IPS-18c (cell line): ENCODE data around the gene RPL22.

ENCODE experiments used
- H3K4me3 ChIP-seq: 2 replicates; pipeline ENCODE4 v1.7.0; 2013; ENCODE audit warnings: low read depth, mild to moderate bottlenecking, low read length, moderate library complexity; ENCODE audit not compliant: insufficient read depth
- H3K9me3 ChIP-seq: one replicate; pipeline ENCODE4 v1.6.1; 2013; ENCODE audit warnings: mild to moderate bottlenecking, low read length, moderate library complexity; ENCODE audit not compliant: control insufficient read depth, insufficient read depth

The RPL22 gene

DNA sequence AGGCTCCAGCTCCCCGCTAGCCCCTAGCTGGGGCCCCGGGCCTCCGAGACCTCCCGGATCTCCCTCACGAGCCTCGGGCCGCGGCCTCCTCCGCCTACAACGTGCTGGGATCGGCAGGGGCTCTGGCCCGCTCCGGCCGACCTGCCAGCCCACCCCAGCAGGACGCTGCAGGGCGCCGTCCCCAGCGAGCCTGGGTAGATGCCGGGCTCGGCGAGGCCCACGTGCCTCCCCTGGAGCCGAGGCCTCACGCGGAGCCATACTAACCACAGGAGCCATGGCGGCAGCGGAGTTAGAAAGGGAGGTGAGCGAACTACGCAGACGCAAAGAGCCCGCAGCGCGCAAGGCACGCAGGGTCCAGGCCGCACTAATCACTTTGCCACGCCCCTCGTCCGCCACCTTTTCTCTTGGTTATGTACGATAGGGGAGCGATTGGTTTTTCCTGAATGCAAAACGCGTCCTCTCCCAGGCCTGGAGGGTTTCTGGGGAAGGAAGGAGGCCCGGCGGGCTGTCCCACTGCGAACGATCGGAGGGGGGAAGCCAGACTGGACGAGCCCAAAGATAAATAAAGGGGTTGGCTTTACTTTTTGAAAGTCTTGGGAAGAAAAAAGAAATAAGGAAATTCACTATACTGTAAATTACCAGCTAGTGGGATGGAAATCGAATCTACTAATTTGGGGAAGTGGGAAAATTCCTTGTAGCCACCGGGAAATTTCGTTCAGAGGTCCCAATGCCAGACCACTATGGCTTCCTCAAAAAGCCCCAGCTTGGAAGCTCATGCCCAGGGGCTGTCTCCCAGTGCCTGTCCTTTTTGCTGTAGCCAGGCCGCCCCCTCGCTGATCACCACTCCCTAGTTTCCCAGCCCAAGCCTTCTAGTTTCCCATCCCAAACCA is at the start of gene RPL22:
Gene RPL22, minus strand, starts transcription at position 298 of the 890 bp plus-strand sequence. Its CDS starts 22 bp downstream, at position 276.
- peak within 1 kb of the TSS; percentile 93 for H3K4me3 ChIP-seq

DNA sequence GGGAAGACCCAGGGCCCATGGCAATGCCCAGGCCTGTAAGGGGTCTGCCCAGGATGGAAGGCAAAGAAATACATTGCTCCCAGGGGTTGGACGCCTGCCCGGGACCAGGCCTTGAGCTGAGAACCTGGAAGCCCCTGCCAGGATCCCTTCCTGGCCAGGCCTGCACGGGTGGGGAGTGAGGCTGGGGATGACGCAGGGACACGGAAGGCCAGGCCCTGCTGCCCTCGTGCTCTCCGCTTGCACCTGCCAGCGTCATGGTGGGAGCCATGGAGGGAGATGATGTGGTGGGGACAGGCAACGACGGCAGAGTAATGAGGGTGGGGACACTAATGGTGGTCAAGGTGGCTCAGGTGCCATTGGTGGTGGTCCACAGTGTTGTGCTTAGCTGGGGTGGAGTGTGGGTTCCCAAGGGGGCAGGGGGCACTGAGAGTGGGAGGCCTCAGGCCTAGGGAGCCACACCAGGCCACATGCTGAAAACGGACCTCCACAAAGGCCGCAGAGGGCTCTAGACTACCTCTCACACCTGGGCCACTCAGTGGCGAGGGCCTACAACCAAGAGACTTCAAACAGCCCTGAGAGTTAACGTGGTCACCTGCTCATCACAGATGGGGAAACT is 48.9 kb upstream of the RPL22 start:
- Histone ChIP-seq H3K4me3 (no peak overlapping the region), H3K9me3 (no peaks in the 10 kb centered on the region)

More for the DNA sequence above, at the start of gene RPL22:
- H3K9me3 ChIP-seq, result no peaks in the 10 kb centered on the region

DNA sequence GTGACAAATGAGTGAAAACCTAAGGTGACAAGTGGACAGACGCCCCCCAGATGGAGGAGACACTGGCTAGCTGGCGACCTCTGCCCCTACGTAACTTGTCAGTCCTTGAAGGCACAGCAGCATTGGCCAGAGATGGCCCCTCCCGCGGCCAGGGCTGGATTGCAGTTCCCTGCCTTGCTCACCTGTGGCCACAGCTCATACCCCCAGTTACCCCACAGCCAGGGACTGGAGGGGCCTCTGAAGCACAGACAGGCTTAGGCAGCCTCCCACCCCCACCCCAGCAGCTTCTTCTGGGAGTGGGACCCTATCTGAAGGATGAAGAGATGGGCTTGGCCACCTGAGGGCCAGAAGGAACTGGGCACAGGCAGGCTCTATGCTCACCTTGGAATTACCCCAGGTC is 48.3 kb upstream of the RPL22 start:
- H3K9me3 ChIP-seq, result no peaks in the 10 kb centered on the region
- no peak overlapping the region for H3K4me3 ChIP-seq

DNA sequence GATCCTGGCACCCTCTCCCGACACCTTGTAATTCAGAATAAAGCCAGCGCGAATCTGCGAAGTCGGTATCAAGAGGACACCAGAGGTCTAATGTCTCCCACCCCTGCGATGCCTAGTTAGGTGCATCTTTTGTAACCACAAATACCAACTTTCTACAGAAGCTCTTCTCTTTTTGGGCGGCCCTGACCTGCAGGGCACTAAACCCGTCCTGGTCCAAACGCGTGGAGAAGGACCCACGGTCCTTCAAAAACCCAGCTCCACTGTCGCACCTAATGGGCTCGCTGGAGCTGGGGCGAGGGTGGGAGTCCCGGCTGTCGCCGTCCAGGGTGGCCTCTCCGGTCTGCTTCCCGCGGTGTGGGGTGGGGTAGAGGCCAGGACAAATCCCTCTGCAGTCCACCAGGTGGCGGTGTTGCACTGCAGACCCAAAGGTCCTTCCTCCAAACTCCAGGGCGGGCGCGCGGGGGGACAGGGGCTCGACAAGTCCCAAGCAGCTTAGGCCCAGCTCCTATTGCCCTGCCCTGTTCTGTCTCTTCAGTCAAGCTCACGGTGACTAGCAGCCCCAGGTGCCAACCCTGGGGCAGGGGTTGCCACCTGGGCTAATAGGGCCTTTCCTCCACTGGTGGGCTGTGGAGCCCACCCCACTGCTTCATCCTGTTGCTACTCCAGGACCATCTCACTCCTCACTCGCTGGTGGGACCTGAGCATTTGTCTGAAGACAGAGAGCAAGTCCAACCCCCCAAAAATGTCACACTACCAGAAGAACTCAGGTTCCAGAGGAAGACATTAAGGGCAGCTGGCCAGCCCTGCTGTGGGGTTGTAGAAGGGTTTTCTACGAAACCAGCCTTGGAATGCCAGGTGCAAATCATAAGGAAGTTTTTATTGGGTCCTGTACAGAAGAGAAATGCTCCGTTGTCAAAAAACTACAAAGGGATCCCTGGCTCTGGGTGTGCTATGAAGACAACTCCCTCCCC is 47.4 kb upstream of the RPL22 start:
- H3K4me3 ChIP-seq, result peak overlapping the region; percentile 71
- H3K9me3 ChIP-seq, result no peaks in the 10 kb centered on the region

DNA sequence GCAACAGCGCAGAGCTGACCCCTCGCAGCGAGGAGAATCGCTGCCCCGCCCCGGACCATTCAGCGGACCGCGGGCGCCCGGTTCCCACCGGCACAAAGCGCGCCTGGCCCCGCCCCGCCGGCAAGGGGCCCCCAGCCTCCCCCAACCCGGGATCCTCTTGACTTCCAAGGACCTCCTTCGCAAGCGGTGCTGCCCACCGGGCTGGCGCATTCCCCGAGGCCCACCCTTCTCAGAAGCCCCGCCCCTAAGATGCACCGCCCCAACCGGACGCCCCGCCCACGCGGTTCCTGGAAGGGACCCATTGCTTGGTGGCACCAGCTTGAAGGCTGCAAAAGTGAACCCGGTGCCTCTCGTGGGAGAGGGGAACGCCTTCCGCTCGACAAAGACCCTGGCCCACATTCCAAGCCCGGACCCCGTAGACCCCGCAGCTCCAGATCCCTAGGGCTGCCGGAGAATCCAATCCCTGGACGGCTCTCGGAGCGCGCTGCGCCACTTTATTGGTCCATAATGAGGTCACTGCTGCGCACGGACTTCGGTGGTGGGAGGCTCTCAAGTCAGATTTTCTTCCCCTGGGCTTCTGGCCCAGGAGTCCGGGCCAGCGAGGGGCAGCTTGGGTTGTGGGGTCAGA is 46.6 kb upstream of the RPL22 start:
- no peaks in the 10 kb centered on the region for H3K9me3 ChIP-seq
- H3K4me3 ChIP-seq, result peak overlapping the region; percentile 71

DNA sequence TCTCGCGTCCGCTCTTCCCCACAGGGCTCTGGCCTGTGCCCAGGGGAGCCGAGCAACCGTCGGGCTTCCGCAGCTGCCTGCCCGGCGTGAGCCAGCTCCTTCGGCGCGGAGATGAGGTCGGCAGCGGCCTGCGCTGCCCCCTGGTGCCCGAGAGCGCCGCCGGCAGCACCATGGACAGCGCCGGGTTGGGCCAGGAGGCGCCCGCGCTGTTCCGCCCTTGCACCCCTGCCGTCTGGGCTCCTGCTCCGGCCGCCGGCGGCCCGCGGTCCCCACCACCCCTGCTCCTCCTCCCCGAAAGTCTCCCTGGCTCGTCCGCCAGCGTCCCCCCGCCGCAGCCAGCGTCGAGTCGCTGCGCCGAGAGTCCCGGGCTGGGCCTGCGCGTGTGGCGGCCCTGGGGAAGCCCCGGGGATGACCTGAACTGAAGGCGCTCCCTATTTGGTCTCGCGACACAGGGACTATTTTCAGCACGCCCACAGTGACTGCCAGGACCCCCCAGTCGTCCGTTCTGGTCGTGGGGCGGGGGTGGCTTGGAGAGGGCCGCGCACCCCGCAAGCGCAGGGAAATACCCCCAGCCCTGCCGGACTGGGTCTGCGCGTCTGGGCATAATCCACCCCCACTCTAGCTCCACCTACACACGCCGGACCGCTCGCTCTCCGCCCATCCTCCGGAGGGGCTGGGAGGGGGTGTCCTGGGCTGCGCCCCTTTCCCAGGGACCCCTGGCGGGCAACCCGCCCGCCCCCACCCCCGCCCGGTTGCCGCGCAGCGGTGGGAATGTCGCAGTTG is 45.9 kb upstream of the RPL22 start:
- peak overlapping the region; percentile 71 for H3K4me3 ChIP-seq
- no peaks in the 10 kb centered on the region for H3K9me3 ChIP-seq

DNA sequence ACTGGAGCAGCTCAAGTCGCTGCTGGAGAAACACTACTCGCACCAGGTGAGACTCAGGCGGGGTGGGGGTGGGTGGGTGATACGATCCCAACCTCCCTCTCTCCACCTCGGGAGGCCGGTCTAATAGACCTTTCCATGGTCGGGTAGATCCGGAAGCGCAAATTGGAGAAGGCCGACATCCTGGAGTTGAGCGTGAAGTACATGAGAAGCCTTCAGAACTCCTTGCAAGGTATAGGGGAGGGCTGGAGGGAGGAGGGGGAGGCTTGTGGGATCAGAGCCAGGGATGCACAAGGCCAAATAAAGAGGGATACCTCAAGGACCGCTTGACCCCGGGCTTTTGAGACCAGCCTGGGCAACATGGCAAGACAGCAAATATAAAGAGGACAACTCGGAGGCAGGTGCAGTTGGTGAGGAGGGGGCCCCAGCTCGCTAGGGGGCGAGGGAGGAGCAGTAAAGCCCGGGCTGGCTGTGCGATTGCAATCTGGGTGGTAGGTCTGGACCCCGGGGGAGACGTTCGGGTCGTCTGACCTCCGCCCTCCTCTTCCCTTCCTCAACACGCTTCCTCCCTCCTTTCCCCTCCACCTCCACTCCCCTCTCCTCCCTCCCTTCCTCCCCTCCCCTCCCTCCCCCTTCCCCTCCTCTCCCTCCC is 45.1 kb upstream of the RPL22 start:
- Histone ChIP-seq H3K9me3 (no peaks in the 10 kb centered on the region), H3K4me3 (peak overlapping the region; percentile 77)

DNA sequence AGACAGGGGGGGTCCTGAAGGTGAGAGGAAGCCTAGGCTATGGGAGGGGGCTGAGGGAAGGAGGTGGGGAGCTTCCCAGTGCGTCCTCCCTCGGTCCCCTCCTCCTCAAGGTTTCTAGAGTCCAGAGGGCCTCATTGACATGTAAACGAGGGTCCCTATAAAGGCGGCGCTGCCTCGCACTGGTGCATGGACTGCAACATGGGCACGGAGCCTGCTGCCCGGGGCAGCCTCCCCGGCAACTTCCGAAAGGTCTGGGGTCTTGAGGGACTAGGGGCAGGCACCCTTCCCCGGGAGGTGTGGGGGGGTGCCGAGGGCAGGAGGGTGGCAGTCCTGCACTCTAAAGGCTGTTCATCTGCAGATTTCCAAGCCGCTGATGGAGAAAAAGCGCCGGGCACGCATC is 44.6 kb upstream of the RPL22 start, which contains the start of gene HES3:
Gene HES3, plus strand, starts transcription at position 187 of the 400 bp plus-strand sequence. Its CDS starts 187 bp downstream, at position 374.
- Histone ChIP-seq H3K4me3 (peak within 1 kb of the TSS; percentile 77), H3K9me3 (no peaks in the 10 kb centered on the region)

DNA sequence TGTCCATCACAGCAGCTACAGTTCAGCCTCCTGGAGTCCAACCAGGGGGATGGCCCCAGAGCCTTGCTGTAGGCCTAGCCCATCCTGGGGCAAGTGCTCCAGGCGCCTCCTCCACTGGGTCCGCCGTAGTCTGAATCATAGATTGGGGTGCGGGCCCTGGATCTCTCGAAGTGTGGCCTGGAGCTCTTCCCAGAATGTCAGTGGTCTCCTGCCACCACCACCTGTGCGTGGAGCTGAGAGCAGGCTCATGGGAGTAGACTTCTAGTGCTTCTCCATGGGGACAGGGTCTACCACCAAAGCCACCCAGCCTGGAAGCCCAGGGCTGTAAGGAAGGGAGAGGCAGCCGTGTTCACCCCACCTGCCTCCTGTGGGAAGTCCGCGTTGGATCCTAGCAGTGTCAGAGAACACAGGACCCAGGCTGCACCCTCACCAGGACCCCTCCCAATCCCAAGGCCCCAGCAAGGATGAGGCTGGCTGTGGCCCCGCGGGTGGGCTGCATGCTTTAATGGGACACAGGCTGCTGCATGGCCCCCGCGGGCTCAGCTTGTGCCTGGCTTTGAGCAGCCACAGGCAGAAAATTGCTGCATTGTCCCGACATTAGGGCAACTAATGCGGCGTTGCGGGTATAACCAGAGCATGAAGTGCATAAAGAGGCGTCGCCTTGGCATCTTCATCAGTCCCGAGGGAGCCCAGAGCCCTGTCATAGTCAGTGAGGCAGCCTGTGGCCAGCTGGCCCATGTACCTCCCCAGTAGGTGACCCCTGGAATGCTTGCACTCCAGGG is 43.8 kb upstream of the RPL22 start:
- no peaks in the 10 kb centered on the region for H3K9me3 ChIP-seq
- peak overlapping the region; percentile 77 for H3K4me3 ChIP-seq

DNA sequence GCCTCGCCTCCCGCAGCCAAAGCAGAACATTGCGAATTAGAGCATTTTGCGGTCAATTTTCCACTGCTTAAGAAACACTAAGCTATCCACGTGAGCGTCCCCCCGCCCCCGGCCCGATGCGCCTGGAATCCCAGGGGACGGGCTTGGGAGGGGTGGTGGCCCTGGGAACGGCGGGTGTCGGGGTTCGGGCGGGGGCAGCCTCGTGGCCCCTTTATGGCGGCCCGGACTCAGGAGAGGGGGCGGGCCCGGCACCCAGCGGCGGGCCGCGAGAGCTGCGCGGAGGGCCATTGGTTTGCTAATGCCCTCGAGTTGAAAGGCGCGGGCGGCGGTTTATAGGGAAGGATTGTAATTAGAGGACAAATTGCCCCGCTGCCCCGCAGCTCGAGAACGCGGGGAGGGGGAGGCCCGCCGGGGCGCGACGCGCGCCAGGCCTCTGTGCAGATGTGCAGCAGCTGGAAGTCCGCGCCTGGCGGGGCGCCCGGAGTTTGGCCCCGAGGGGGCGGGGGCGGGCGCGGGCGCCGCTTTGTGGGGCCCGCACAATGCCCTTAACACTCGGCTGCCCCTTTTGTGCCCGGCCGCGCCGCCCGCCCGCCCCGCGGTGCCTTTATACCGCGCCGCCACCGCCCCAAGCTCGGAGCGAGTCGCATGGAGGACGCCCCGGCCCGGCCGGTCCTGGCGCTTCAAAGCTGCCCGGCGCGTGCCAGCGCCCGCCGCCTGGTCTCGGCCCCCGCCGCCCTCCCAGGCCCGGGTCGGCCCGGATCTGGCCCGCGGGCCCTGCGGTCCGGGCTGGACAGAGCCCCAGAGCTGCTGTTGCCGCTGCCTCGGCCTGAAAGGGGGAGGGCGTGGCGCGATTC is 42.7 kb upstream of the RPL22 start:
- Histone ChIP-seq H3K4me3 (peak overlapping the region; percentile 40), H3K9me3 (no peaks in the 10 kb centered on the region)

DNA sequence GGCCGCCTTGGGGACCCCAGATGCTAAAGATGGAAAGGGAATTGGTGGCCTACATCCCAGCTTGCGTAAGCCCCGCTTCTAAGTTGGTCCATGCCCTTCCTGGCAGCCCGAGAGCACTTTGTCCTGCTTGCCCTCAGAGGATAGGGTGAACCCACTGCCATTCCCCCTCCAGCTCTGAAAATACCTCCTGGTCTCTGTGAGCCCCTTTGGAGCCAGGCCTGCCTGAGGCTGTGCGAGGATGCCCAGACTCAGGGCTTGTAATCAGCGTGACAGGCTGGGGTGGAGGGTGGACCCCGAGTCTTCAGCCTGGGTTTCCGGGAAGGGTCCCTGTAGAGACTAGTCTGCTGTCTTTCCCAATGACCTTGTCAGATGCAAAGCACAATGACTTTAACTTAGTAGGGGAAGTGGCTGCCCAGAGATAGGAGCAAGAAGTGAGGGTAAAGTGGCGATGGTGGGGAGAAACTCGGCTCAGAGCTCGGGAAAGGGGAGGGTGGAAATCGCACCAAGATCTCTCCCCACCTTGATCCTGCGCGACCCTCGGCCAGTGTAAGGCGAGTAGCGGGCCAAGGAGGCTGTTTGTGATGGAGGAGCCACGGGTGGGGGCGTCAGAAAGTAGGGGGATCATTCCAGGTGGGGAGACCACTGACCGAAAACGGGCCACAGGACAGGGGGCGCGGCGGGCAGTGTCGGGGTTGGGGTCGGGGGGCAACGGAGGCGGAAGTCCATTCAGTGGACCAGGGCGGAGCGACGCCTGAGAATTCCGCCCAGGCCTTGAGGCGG is 41.9 kb upstream of the RPL22 start:
- Histone ChIP-seq H3K4me3 (peak overlapping the region; percentile 36), H3K9me3 (no peaks in the 10 kb centered on the region)

DNA sequence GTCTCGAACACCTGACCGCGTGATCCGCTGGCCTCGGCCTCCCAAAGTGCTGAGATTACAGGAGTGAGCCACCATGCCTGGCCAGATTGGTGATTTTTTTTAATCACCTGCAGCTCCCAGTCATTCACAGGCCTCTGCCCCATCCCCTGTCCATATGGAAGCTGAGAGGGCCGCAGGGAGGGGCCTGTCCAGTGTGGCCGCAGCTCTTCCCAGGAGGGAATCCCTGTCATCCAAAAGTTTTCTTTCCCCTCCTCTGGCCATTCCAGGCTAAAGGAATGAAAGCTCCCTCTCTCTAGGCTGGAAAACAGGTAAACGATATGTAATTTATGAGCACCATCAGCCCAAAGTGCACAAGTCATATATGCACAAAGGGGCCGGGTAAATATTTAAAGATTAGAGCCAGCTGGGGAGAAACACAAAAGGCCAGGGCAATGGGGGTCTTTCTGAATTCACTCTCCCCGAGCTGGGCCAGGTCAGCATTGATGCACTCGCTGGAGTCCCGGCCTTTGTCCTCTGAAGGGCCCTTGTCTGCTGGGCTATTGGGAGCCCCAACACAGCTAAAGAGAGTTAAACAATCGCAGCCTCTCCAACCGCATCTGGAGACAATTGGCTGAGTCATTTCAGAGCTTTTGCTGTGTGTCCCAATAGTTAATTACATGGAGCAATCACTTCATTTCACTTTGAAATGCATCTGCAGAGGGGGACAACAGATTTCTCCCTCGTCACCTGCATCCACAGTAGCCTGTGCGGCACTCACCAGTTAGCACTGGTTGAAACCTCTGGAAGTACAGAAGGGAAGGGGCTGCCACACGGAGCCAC is 40.8 kb upstream of the RPL22 start:
- no peaks in the 10 kb centered on the region for H3K9me3 ChIP-seq

DNA sequence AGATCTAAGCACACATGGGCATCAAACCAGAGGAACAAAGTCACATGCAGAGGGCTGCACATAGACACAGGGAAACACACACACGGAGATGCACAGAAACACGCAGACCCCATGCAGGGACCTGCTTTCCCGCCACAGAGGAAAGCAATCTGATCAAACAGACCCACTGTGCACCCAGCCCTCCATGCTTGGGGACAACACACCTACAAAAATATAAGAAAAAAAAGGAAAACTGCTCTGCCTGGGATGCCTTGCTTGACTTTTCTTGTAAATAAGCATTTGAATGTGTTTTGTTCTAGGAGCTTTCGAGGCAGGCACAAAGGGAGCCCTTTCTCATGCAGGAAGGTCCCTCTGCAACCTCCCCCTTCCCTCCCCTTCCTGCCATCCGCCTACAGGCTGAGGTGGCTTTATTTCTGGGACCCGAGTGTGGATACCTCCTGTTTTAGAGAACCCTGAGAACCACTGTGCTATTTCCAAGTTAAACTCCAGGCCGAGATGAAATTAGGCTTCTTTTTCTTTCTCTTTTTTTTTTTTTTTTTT is 39.9 kb upstream of the RPL22 start:
- Histone ChIP-seq H3K4me3 (peak overlapping the region; percentile 40), H3K9me3 (peaks cover 3% of the 10 kb centered on the region)

More for the DNA sequence above, 40.8 kb upstream of the RPL22 start:
- H3K4me3 ChIP-seq, result peak overlapping the region; percentile 22; the same call in 1 of the 2 replicates
